B cell (primary cell): ENCODE measurements around the gene KCNJ6. TPM values are rescaled to one million over a fixed set of nuclear protein-coding genes. Genes with fewer than 3 reads are reported as not detected.

Experiments
- ATAC-seq: fragments of 200-7000 bp; cut with Tn5 transposase; one replicate; pipeline ENCODE4 v1.10.0; 2021; ENCODE audit warnings: low read depth, mild to moderate bottlenecking, moderate number of reproducible peaks, moderate library complexity
- CTCF ChIA-PET: fragments of 350-600 bp; sonication (Branson Sonifier 250); formaldehyde crosslinking; loops from one replicate; lab custom pipeline; 2021; ENCODE audit warnings: antibody characterized with exemption, inconsistent platforms; lab: Charles Lee
- POLR2A ChIA-PET: fragments of 350-600 bp; sonication (Branson Sonifier 250); formaldehyde crosslinking; loops from one replicate; lab custom pipeline; 2021; ENCODE audit warnings: antibody characterized with exemption; lab: Charles Lee
- DNase-seq: peaks from one replicate; pipeline ENCODE4 v3.0.0; 2013
- H2AFZ ChIP-seq: 2 replicates; pipeline ENCODE4 v1.6.1; 2012; ENCODE audit warnings: mild to moderate bottlenecking, low read depth, low read length; ENCODE audit not compliant: insufficient read depth, poor library complexity, severe bottlenecking
- H3K27ac ChIP-seq, 2 donors: 1 replicate in 1 of 2; 2 replicates in 1 of 2; pipeline ENCODE4 v1.5.1; 2012 to 2013; ENCODE audit warnings: low read length in 2 of 2, mild to moderate bottlenecking in 2 of 2, moderate library complexity in 1 of 2
- H3K27me3 ChIP-seq, 4 experiments: fragments of 200-600 bp in 1 of 4; sonication (generic) in 1 of 4; replicated peaks in 1 of 4; 1 replicate in 2 of 4; 2 replicates in 2 of 4; pipeline versions ENCODE4 v1.6.1 to v1.7.0; 2013 to 2016; ENCODE audit warnings: low read length in 3 of 4, mild to moderate bottlenecking in 2 of 4, mixed read lengths in 1 of 4, moderate library complexity in 1 of 4; ENCODE audit not compliant: insufficient read depth in 4 of 4, control insufficient read depth in 3 of 4; ENCODE audit errors: control extremely low read depth in 1 of 4
- H3K36me3 ChIP-seq, 2 experiments: replicated peaks in 1 of 2; 1 replicate in 1 of 2; 2 replicates in 1 of 2; pipeline versions ENCODE4 v1.6.1 to v1.7.1; 2013; ENCODE audit warnings: low read length in 1 of 2; ENCODE audit not compliant: insufficient read depth in 2 of 2, control insufficient read depth in 1 of 2; ENCODE audit errors: control extremely low read depth in 1 of 2, extremely low read depth in 1 of 2
- H3K4me1 ChIP-seq, 2 donors: fragments of 200-600 bp in 1 of 2; sonication (generic) in 1 of 2; 1 replicate in 1 of 2; 2 replicates in 1 of 2; pipeline versions ENCODE4 v1.5.1 to v1.6.1; 2013 to 2017; ENCODE audit warnings: low read length in 2 of 2; ENCODE audit not compliant: control insufficient read depth in 2 of 2, insufficient read depth in 2 of 2
- H3K4me2 ChIP-seq: replicated peaks from 2 replicates; pipeline ENCODE3; 2012; ENCODE audit warnings: mild to moderate bottlenecking, low read depth, low read length; ENCODE audit not compliant: poor library complexity, severe bottlenecking
- H3K4me3 ChIP-seq, 5 experiments: fragments of 200-600 bp in 1 of 5; sonication (generic) in 1 of 5; 1 replicate in 3 of 5; 2 replicates in 2 of 5; pipeline versions ENCODE4 v1.5.1 to v1.7.0; 2011 to 2016; ENCODE audit warnings: low read length in 4 of 5, mild to moderate bottlenecking in 4 of 5, low read depth in 2 of 5, control low read depth in 1 of 5, moderate library complexity in 1 of 5; ENCODE audit not compliant: insufficient read depth in 1 of 5; ENCODE audit errors: control extremely low read depth in 1 of 5, extremely low read depth in 1 of 5
- H3K79me2 ChIP-seq: fragments of 200-600 bp; sonication (generic); one replicate; pipeline ENCODE4 v1.6.0; 2016; ENCODE audit warnings: low read length; ENCODE audit not compliant: control insufficient read depth, insufficient read depth
- H3K9ac ChIP-seq: fragments of 200-600 bp; sonication (generic); 2 replicates; pipeline ENCODE4 v1.6.1; 2017; ENCODE audit warnings: mild to moderate bottlenecking, low read length, moderate library complexity
- H3K9me3 ChIP-seq, 3 donors: one replicate each; pipeline versions ENCODE4 v1.6.1 to v1.7.1; 2013; ENCODE audit warnings: low read length in 2 of 3; ENCODE audit not compliant: control insufficient read depth in 2 of 3, insufficient read depth in 1 of 3; ENCODE audit errors: control extremely low read depth in 1 of 3
- H4K20me1 ChIP-seq: 2 replicates; pipeline ENCODE4 v1.6.0; 2012; ENCODE audit warnings: mild to moderate bottlenecking, low read length; ENCODE audit not compliant: insufficient read depth, control insufficient read depth, poor library complexity, severe bottlenecking
- H3K27ac Mint-ChIP-seq: one replicate; pipeline ENCODE4 v1.8.0; 2021; ENCODE audit warnings: mixed read lengths
- H3K27me3 Mint-ChIP-seq: one replicate; pipeline ENCODE4 v1.8.0; 2021; ENCODE audit warnings: mixed read lengths
- H3K4me1 Mint-ChIP-seq: one replicate; pipeline ENCODE4 v1.8.0; 2021; ENCODE audit warnings: mixed read lengths
- H3K4me3 Mint-ChIP-seq: one replicate; pipeline ENCODE4 v1.8.0; 2021; ENCODE audit warnings: mixed read lengths
- H3K9me3 Mint-ChIP-seq: one replicate; pipeline ENCODE4 v1.8.0; 2022; ENCODE audit warnings: mixed read lengths; ENCODE audit not compliant: insufficient read depth
- EZH2 ChIP-seq: IDR thresholded peaks from 2 replicates; pipeline ENCODE4 v1.6.1; 2012; ENCODE audit warnings: borderline replicate concordance, low read depth, mild to moderate bottlenecking, moderate library complexity, low read length; ENCODE audit not compliant: insufficient read depth, poor library complexity, severe bottlenecking
- WGBS: methylation state at CpG from one replicate; pipeline ENCODE4 v1.1.5; 2013; ENCODE audit warnings: missing lambda C conversion rate; ENCODE audit not compliant: insufficient coverage; 5-methylcytosine and 5-hydroxymethylcytosine counted together
- intact Hi-C: fragments of 100-400 bp; cut with micrococcal nuclease; formaldehyde crosslinking; loops from one replicate; pipeline ENCODE4 v1.10.0; 2022
- polyA plus RNA-seq: library from polyadenylated mRNA; depleted of rRNA; stranded (reverse); fragments of >200 nt; gene quantifications from 2 replicates; pipeline ENCODE4 v1.2.3, GENCODE V29; 2012
- total RNA-seq, 2 donors: library from RNA; stranded (reverse); fragments of 120-200 nt in 1 of 2; gene quantifications; 1 replicate in 1 of 2; 2 replicates in 1 of 2; pipeline versions ENCODE4 v1.2.3 to v1.2.4, GENCODE V29; 2013 to 2022
- TF ChIP-seq, protein P1 (sequence below): fragments of 200-600 bp; IDR thresholded peaks from one replicate; pipeline ENCODE4 v1.8.0; 2022; ENCODE audit warnings: antibody characterized with exemption, mild to moderate bottlenecking

Gene KCNJ6
- total and polyA plus RNA-seq, 2 donors (not counting 1 experiment from before 2014, with no cell fraction given) = not detected

- H3K9me3 Mint-ChIP-seq = no peaks in the 10 kb centered on the region
- Histone ChIP-seq H3K4me2 (no peak overlapping the region), H3K36me3 (no peaks in the 10 kb centered on the region), H3K9me3 (peaks cover 0 to 6% (median 0%) of the 10 kb centered on the region in 3 donors), H3K4me3 (no peak overlapping the region), H3K9ac (no peak overlapping the region), H3K4me1 (no peaks in the 10 kb centered on the region), H3K27me3 (peaks cover 0 to 20% (median 10%) of the 10 kb centered on the region in 4 experiments), H3K79me2 (no peaks in the 10 kb centered on the region), H2AFZ (no peak overlapping the region), H3K27ac (no peak overlapping the region), H4K20me1 (no peaks in the 10 kb centered on the region)
- 86% methylated on average over 4 of the region's 6 CpGs for WGBS
- no peak overlapping the region for H3K27ac Mint-ChIP-seq
- H3K27me3 Mint-ChIP-seq = peaks cover 27% of the 10 kb centered on the region
- no peak for DNase-seq
- no peak overlapping the region for H3K4me3 Mint-ChIP-seq
- TF ChIP-seq, protein P1, sequence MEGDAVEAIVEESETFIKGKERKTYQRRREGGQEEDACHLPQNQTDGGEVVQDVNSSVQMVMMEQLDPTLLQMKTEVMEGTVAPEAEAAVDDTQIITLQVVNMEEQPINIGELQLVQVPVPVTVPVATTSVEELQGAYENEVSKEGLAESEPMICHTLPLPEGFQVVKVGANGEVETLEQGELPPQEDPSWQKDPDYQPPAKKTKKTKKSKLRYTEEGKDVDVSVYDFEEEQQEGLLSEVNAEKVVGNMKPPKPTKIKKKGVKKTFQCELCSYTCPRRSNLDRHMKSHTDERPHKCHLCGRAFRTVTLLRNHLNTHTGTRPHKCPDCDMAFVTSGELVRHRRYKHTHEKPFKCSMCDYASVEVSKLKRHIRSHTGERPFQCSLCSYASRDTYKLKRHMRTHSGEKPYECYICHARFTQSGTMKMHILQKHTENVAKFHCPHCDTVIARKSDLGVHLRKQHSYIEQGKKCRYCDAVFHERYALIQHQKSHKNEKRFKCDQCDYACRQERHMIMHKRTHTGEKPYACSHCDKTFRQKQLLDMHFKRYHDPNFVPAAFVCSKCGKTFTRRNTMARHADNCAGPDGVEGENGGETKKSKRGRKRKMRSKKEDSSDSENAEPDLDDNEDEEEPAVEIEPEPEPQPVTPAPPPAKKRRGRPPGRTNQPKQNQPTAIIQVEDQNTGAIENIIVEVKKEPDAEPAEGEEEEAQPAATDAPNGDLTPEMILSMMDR = no peak
- TF ChIP-seq EZH2 = no peak
- ChIA-PET CTCF (no interaction called here), POLR2A (no interaction called here)
- intact Hi-C loops = no loop called here
- no peaks in the 10 kb centered on the region for H3K4me1 Mint-ChIP-seq
- no peak for ATAC-seq
Observed at GRCh38 chr21:37909936-37910335, 6.3 kb downstream of the KCNJ6 start.

DNA sequence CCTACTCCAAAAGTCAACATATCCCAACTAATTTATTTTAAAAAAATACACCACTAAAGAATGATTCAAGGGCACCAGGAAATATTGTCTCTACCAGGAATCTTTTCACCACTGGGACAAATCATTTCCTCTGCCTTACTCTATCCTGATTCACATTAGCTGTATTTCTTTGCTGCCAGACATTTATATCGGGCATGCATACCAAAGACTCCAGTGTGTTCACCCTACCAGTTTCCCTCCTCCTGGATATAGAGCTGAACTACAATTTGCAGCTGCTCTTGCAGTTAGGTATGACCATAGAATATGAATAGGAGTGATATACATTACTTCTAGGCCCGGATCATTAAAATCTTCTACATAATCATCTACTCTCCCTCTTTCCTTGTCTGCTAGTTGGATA is 7.6 kb downstream of the KCNJ6 start:
- H3K4me3 Mint-ChIP-seq = no peak overlapping the region
- no peaks in the 10 kb centered on the region for H3K9me3 ChIP-seq
- ATAC-seq (no peak), DNase-seq (no peak)
- no peak overlapping the region for H3K9ac ChIP-seq
- no peak overlapping the region for H3K4me3 ChIP-seq
- no peak overlapping the region for H3K27ac Mint-ChIP-seq
- H2AFZ ChIP-seq = no peak overlapping the region
- intact Hi-C loops = no loop called here
- no peaks in the 10 kb centered on the region for H3K79me2 ChIP-seq
- no peak overlapping the region for H3K27ac ChIP-seq
- no CpG with 5 or more reads among the region's 2 CpGs for WGBS
- ChIA-PET POLR2A (no interaction called here), CTCF (no interaction called here)
- H3K27me3 Mint-ChIP-seq = peaks cover 21% of the 10 kb centered on the region
- no peaks in the 10 kb centered on the region for H3K4me1 ChIP-seq
- H3K9me3 Mint-ChIP-seq = no peaks in the 10 kb centered on the region
- no peaks in the 10 kb centered on the region for H3K4me1 Mint-ChIP-seq
- no peaks in the 10 kb centered on the region for H4K20me1 ChIP-seq
- no peak overlapping the region for H3K4me2 ChIP-seq
- no peaks in the 10 kb centered on the region for H3K36me3 ChIP-seq
- H3K27me3 ChIP-seq = peaks cover 0 to 16% (median 2%) of the 10 kb centered on the region in 4 experiments
- TF ChIP-seq, protein P1 = no peak
- TF ChIP-seq EZH2 = no peak
